Upper lobe of left lung (tissue), 6 donors: ENCODE data around the gene TXNRD2. TPM values are rescaled to one million over a fixed set of nuclear protein-coding genes. Genes with fewer than 3 reads are reported as not detected.

ENCODE experiments used
- ATAC-seq, 2 donors: fragments of 200-7000 bp; cut with Tn5 transposase; one replicate each; pipeline ENCODE4 v1.9.1; 2022; ENCODE audit warnings: mild to moderate bottlenecking in 2 of 2, moderate library complexity in 2 of 2; ENCODE audit not compliant: low FRiP score in 2 of 2
- DNase-seq, 2 donors: peaks; one replicate each; pipeline ENCODE4 v3.0.0-alpha.2; 2019 to 2020
- H3K27ac ChIP-seq, 4 donors: fragments of 200-600 bp; sonication (generic); one replicate each; pipeline ENCODE4 v1.5.1; 2016 to 2019
- H3K27me3 ChIP-seq, 4 donors: fragments of 200-600 bp; sonication (generic); one replicate each; pipeline ENCODE4 v1.5.1; 2017 to 2019
- H3K36me3 ChIP-seq, 4 donors: fragments of 200-600 bp; sonication (generic); one replicate each; pipeline ENCODE4 v1.5.1; 2016 to 2019
- H3K4me1 ChIP-seq, 4 donors: fragments of 200-600 bp; sonication (generic); one replicate each; pipeline ENCODE4 v1.5.1; 2018 to 2019
- H3K4me3 ChIP-seq, 4 donors: fragments of 200-600 bp; sonication (generic); one replicate each; pipeline ENCODE4 v1.5.1; 2017 to 2019; ENCODE audit warnings: mild to moderate bottlenecking in 2 of 4, moderate library complexity in 1 of 4
- H3K9me3 ChIP-seq, 4 donors: fragments of 200-600 bp; sonication (generic); one replicate each; pipeline ENCODE4 v1.5.1; 2018 to 2019
- CTCF ChIP-seq, 6 experiments: fragments of 450-650 bp in 4 of 6; fragments of 200-600 bp in 2 of 6; sonication (generic) in 2 of 6; IDR thresholded peaks; one replicate each; pipeline ENCODE4 v1.5.1; 2016 to 2019; ENCODE audit warnings: antibody characterized with exemption in 6 of 6
- EP300 ChIP-seq, 4 donors: sonication (generic); formaldehyde crosslinking; IDR thresholded peaks; one replicate each; pipeline ENCODE4 v1.5.1; 2017; ENCODE audit warnings: antibody characterized with exemption in 4 of 4, control low read depth in 2 of 4
- POLR2A ChIP-seq, 4 donors: fragments of 450-650 bp; IDR thresholded peaks; one replicate each; pipeline ENCODE4 v1.5.1; 2016 to 2017; ENCODE audit warnings: antibody characterized with exemption in 4 of 4, mild to moderate bottlenecking in 2 of 4
- POLR2AphosphoS5 ChIP-seq, 2 donors: sonication (generic); formaldehyde crosslinking; IDR thresholded peaks; one replicate each; pipeline ENCODE4 v1.5.1; 2017; ENCODE audit warnings: antibody characterized with exemption in 2 of 2
- WGBS, 2 donors: methylation state at CpG; one replicate each; pipeline ENCODE4 v1.1.5; 2017 to 2018; 5-methylcytosine and 5-hydroxymethylcytosine counted together
- total RNA-seq, 6 donors: library from RNA; depleted of rRNA in 4 of 6; stranded (reverse); fragments of >200 nt in 4 of 6; gene quantifications; one replicate each; pipeline versions ENCODE4 v1.1.0 to v1.2.1, GENCODE V29; 2016 to 2021
- donor health status: DM: no; HTN: no; CAD: no; lungs with moderate emphysema.
- donor health status: DM: no; HTN: yes; CAD: no; lungs with severe emphysema.

TXNRD2 gene
- total RNA-seq, 6 donors from 2014 or later = 29.6 to 78.6 (median 49.3) TPM

GRCh38 chr22:19948057-19948760, 6.6 kb upstream of the TXNRD2 start:
- H3K27ac ChIP-seq = peak overlapping the region in 2 of 4 donors; percentile 35 to 40

GRCh38 chr22:19943082-19944026, 1.7 kb upstream of the TXNRD2 start:
- H3K4me3 ChIP-seq = peak overlapping the region in 3 of 4 donors; percentile 58 to 89 (median 77)
- WGBS, 2 donors = 43 to 54% methylated on average over 11 of the region's 11 CpGs
- H3K4me1 ChIP-seq = peaks cover 35 to 56% (median 47%) of the 10 kb centered on the region in 4 donors
- ATAC-seq (peak; percentile 54 to 73), DNase-seq (peak in 1 of 2 donors; percentile 40)
- TF ChIP-seq CTCF (IDR thresholded peaks at IDR 0.05) (no peak), POLR2A (IDR thresholded peaks at IDR 0.05) (no peak), POLR2AphosphoS5 (IDR thresholded peaks at IDR 0.05) (peak in 1 of 2 donors; percentile 16), EP300 (IDR thresholded peaks at IDR 0.05) (no peak)
- no peaks in the 10 kb centered on the region for H3K36me3 ChIP-seq
- H3K9me3 ChIP-seq = no peaks in the 10 kb centered on the region
- H3K27ac ChIP-seq = peak overlapping the region; percentile 92 to 98 (median 96)
- H3K27me3 ChIP-seq = no peaks in the 10 kb centered on the region

More at GRCh38 chr22:19948057-19948760, 6.6 kb upstream of the TXNRD2 start:
- peaks cover 20 to 32% (median 25%) of the 10 kb centered on the region in 4 donors for H3K4me1 ChIP-seq
- no peak overlapping the region for H3K4me3 ChIP-seq
- no peak for DNase-seq
- TF ChIP-seq POLR2AphosphoS5 (IDR thresholded peaks at IDR 0.05) (no peak), CTCF (IDR thresholded peaks at IDR 0.05) (peak in 1 of 6 experiments; percentile 34)
- no peaks in the 10 kb centered on the region for H3K9me3 ChIP-seq
- 80 to 84% methylated on average over 9 of the region's 9 CpGs for WGBS, 2 donors
- H3K27me3 ChIP-seq = no peaks in the 10 kb centered on the region
- H3K36me3 ChIP-seq = peaks cover 0 to 3% (median 0%) of the 10 kb centered on the region in 4 donors
- no peak for ATAC-seq

- peak overlapping the region; percentile 92 to 98 (median 96) for H3K27ac ChIP-seq
- no peaks in the 10 kb centered on the region for H3K36me3 ChIP-seq
- peak; percentile 82 to 84 for ATAC-seq
- peak overlapping the region; percentile 58 to 89 (median 74) for H3K4me3 ChIP-seq
- 6 to 8% methylated on average over 5 to 8 of the region's 8 CpGs for WGBS, 2 donors
- TF ChIP-seq POLR2AphosphoS5 (IDR thresholded peaks at IDR 0.05) = no peak
- TF ChIP-seq EP300 (IDR thresholded peaks at IDR 0.05) = no peak
- no peak for TF ChIP-seq POLR2A (IDR thresholded peaks at IDR 0.05)
- TF ChIP-seq CTCF (IDR thresholded peaks at IDR 0.05) = no peak
- H3K4me1 ChIP-seq = peaks cover 33 to 56% (median 48%) of the 10 kb centered on the region in 4 donors
- H3K9me3 ChIP-seq = no peaks in the 10 kb centered on the region
- no peak for DNase-seq
- H3K27me3 ChIP-seq = no peaks in the 10 kb centered on the region
Measured at GRCh38 chr22:19942157-19943081, 801 bp upstream of the TXNRD2 start.
